GM21515 (cell line): ENCODE measurements around the gene HDAC1.
A peak's percentile ranks its signal among the peaks of the same experiment; 100 is the strongest.
"Not testable (repeated sequence)": the region's sequence is repeated elsewhere in the genome, so short reads cannot be mapped to it uniquely, and the experiment has no call there.

Experiments
- ATAC-seq: cut with Tn5 transposase; IDR thresholded peaks from one replicate; pipeline ENCODE4 v1.9.1; 2021; ENCODE audit not compliant: unreplicated experiment

Gene HDAC1

GRCh38 chr1:32291708-32292538 is at the start of gene HDAC1:
Gene HDAC1 (plus strand): TSS chr1:32292083. CDS start chr1:32292170, 87 bp downstream.
- ATAC-seq: peak; percentile 92

GRCh38 chr1:32242341-32242851 is 49.5 kb upstream of the HDAC1 start:
- ATAC-seq: no peak

GRCh38 chr1:32246888-32247273 is 45.0 kb upstream of the HDAC1 start, which contains the start of gene FAM167B:
Gene FAM167B (plus strand): TSS chr1:32247222. CDS start chr1:32247422, 200 bp downstream.
- no peak for ATAC-seq

- ATAC-seq: no peak
Observed at GRCh38 chr1:32247452-32247851, 44.4 kb upstream of the HDAC1 start.

- peak; percentile 29 for ATAC-seq
Observed at GRCh38 chr1:32247983-32248889, 43.6 kb upstream of the HDAC1 start.

- peak; percentile 61 for ATAC-seq
Observed at GRCh38 chr1:32249831-32250525, 41.9 kb upstream of the HDAC1 start.

GRCh38 chr1:32250893-32251716 is 40.8 kb upstream of the HDAC1 start, which contains the start of gene LCK:
Gene LCK (plus strand): TSS chr1:32251265. CDS start chr1:32274330, 23,065 bp downstream.
- no peak for ATAC-seq

GRCh38 chr1:32255072-32256071 is 36.5 kb upstream of the HDAC1 start:
- no peak for ATAC-seq

- ATAC-seq: no peak
Observed at GRCh38 chr1:32256473-32257226, 35.2 kb upstream of the HDAC1 start.

- no peak for ATAC-seq
Observed at GRCh38 chr1:32257227-32257508, 34.7 kb upstream of the HDAC1 start.

- ATAC-seq: not testable (repeated sequence)
Observed at GRCh38 chr1:32263236-32263593, 28.7 kb upstream of the HDAC1 start.

GRCh38 chr1:32263744-32264143 is 28.1 kb upstream of the HDAC1 start:
- ATAC-seq: no peak

GRCh38 chr1:32265846-32266245 is 26.0 kb upstream of the HDAC1 start:
- ATAC-seq: no peak

GRCh38 chr1:32266921-32267591 is 24.8 kb upstream of the HDAC1 start:
- ATAC-seq: no peak

- ATAC-seq: no peak
Observed at GRCh38 chr1:32269744-32270143, 22.1 kb upstream of the HDAC1 start.

- no peak for ATAC-seq
Observed at GRCh38 chr1:32272557-32273390, 19.1 kb upstream of the HDAC1 start.
